Peyer's patch (tissue), 4 donors: ENCODE data around the gene ANKRD60.

ENCODE experiments used
- CTCF ChIP-seq, 6 experiments: fragments of 450-650 bp in 4 of 6; fragments of 200-600 bp in 2 of 6; sonication (generic) in 1 of 6; IDR thresholded peaks; one replicate each; pipeline ENCODE4 v1.5.1; 2017 to 2019; ENCODE audit warnings: antibody characterized with exemption in 6 of 6, mild to moderate bottlenecking in 3 of 6, moderate library complexity in 1 of 6
- POLR2A ChIP-seq, 2 donors: fragments of 450-650 bp; IDR thresholded peaks; one replicate each; pipeline ENCODE4 v1.5.1; 2017; ENCODE audit warnings: antibody characterized with exemption in 2 of 2, mild to moderate bottlenecking in 2 of 2, moderate library complexity in 2 of 2

GRCh38 chr20:58173930-58174707 is 54.3 kb downstream of the ANKRD60 start:
- TF ChIP-seq CTCF (IDR thresholded peaks at IDR 0.05) (no peak), POLR2A (IDR thresholded peaks at IDR 0.05) (no peak)
